ENCODE measurements around the gene PRPF40B.
A peak's percentile ranks its signal among the peaks of the same experiment; 100 is the strongest.

PRPF40B gene

GRCh38 chr12:49654715-49655114 lies 31.4 kb downstream of the PRPF40B start:
- Histone ChIP-seq H3K9ac (ENCODE audit: low read length in 5 of 5) (no peak overlapping the region), H3K9me3 (ENCODE audit: control insufficient read depth in 5 of 5, low read length in 5 of 5) (no peaks in the 10 kb centered on the region), H3K27ac (ENCODE audit: low read depth, low read length) (peak overlapping the region; percentile 10), H3K36me3 (ENCODE audit: control insufficient read depth in 5 of 5, insufficient read depth in 5 of 5, low read length in 5 of 5) (peaks cover 0 to 89% (median 71%) of the 10 kb centered on the region in 5 donors), H3K4me3 (ENCODE audit: low read depth in 1 of 5, low read length in 5 of 5) (no peak overlapping the region), H3K27me3 (ENCODE audit: control insufficient read depth in 5 of 5, insufficient read depth in 4 of 5, low read length in 5 of 5) (no peaks in the 10 kb centered on the region), H3K4me1 (ENCODE audit: control insufficient read depth in 5 of 5, insufficient read depth in 5 of 5, low read length in 5 of 5) (peaks cover 0 to 67% (median 8%) of the 10 kb centered on the region in 5 donors)

- Histone ChIP-seq H3K4me1 (ENCODE audit: control insufficient read depth in 5 of 5, insufficient read depth in 5 of 5, low read length in 5 of 5) (peaks cover 0 to 72% (median 10%) of the 10 kb centered on the region in 5 donors), H3K9me3 (ENCODE audit: control insufficient read depth in 5 of 5, low read length in 5 of 5) (no peaks in the 10 kb centered on the region), H3K36me3 (ENCODE audit: control insufficient read depth in 5 of 5, insufficient read depth in 5 of 5, low read length in 5 of 5) (peaks cover 0 to 82% (median 61%) of the 10 kb centered on the region in 5 donors), H3K27me3 (ENCODE audit: control insufficient read depth in 5 of 5, insufficient read depth in 4 of 5, low read length in 5 of 5) (no peaks in the 10 kb centered on the region), H3K9ac (ENCODE audit: low read length in 5 of 5) (no peak overlapping the region), H3K4me3 (ENCODE audit: low read depth in 1 of 5, low read length in 5 of 5) (no peak overlapping the region), H3K27ac (ENCODE audit: low read depth, low read length) (peak overlapping the region; percentile 79)
Observed at GRCh38 chr12:49655595-49656236, 32.4 kb downstream of the PRPF40B start.

GRCh38 chr12:49658276-49658675 lies 34.9 kb downstream of the PRPF40B start:
- Histone ChIP-seq H3K27ac (ENCODE audit: low read depth, low read length) (peak overlapping the region; percentile 23), H3K9me3 (ENCODE audit: control insufficient read depth in 5 of 5, low read length in 5 of 5) (no peaks in the 10 kb centered on the region), H3K9ac (ENCODE audit: low read length in 5 of 5) (no peak overlapping the region), H3K4me1 (ENCODE audit: control insufficient read depth in 5 of 5, insufficient read depth in 5 of 5, low read length in 5 of 5) (peaks cover 14 to 96% (median 33%) of the 10 kb centered on the region in 5 donors), H3K36me3 (ENCODE audit: control insufficient read depth in 5 of 5, insufficient read depth in 5 of 5, low read length in 5 of 5) (peaks cover 0 to 57% (median 37%) of the 10 kb centered on the region in 5 donors), H3K27me3 (ENCODE audit: control insufficient read depth in 5 of 5, insufficient read depth in 4 of 5, low read length in 5 of 5) (no peaks in the 10 kb centered on the region), H3K4me3 (ENCODE audit: low read depth in 1 of 5, low read length in 5 of 5) (no peak overlapping the region)

GRCh38 chr12:49659753-49660152 lies 36.4 kb downstream of the PRPF40B start:
- H3K4me1 ChIP-seq (ENCODE audit: control insufficient read depth in 5 of 5, insufficient read depth in 5 of 5, low read length in 5 of 5): peaks cover 22 to 96% (median 44%) of the 10 kb centered on the region in 5 donors
- H3K4me3 ChIP-seq (ENCODE audit: low read depth in 1 of 5, low read length in 5 of 5): no peak overlapping the region
- H3K9me3 ChIP-seq (ENCODE audit: control insufficient read depth in 5 of 5, low read length in 5 of 5): no peaks in the 10 kb centered on the region
- H3K27me3 ChIP-seq (ENCODE audit: control insufficient read depth in 5 of 5, insufficient read depth in 4 of 5, low read length in 5 of 5): no peaks in the 10 kb centered on the region
- H3K36me3 ChIP-seq (ENCODE audit: control insufficient read depth in 5 of 5, insufficient read depth in 5 of 5, low read length in 5 of 5): peaks cover 0 to 43% (median 22%) of the 10 kb centered on the region in 5 donors
- H3K27ac ChIP-seq (ENCODE audit: low read depth, low read length): no peak overlapping the region
- no peak overlapping the region for H3K9ac ChIP-seq (ENCODE audit: low read length in 5 of 5)

GRCh38 chr12:49661191-49661590 lies 37.8 kb downstream of the PRPF40B start:
- no peak overlapping the region for H3K27ac ChIP-seq (ENCODE audit: low read depth, low read length)
- peaks cover 0 to 36% (median 24%) of the 10 kb centered on the region in 5 donors for H3K36me3 ChIP-seq (ENCODE audit: control insufficient read depth in 5 of 5, insufficient read depth in 5 of 5, low read length in 5 of 5)
- no peaks in the 10 kb centered on the region for H3K9me3 ChIP-seq (ENCODE audit: control insufficient read depth in 5 of 5, low read length in 5 of 5)
- H3K4me1 ChIP-seq (ENCODE audit: control insufficient read depth in 5 of 5, insufficient read depth in 5 of 5, low read length in 5 of 5): peaks cover 30 to 96% (median 52%) of the 10 kb centered on the region in 5 donors
- H3K4me3 ChIP-seq (ENCODE audit: low read depth in 1 of 5, low read length in 5 of 5): no peak overlapping the region
- no peaks in the 10 kb centered on the region for H3K27me3 ChIP-seq (ENCODE audit: control insufficient read depth in 5 of 5, insufficient read depth in 4 of 5, low read length in 5 of 5)
- no peak overlapping the region for H3K9ac ChIP-seq (ENCODE audit: low read length in 5 of 5)

GRCh38 chr12:49661746-49662145 lies 38.4 kb downstream of the PRPF40B start:
- Histone ChIP-seq H3K4me1 (ENCODE audit: control insufficient read depth in 5 of 5, insufficient read depth in 5 of 5, low read length in 5 of 5) (peaks cover 30 to 92% (median 55%) of the 10 kb centered on the region in 5 donors), H3K9ac (ENCODE audit: low read length in 5 of 5) (no peak overlapping the region), H3K27ac (ENCODE audit: low read depth, low read length) (peak overlapping the region; percentile 79)

GRCh38 chr12:49662998-49663843 lies 39.9 kb downstream of the PRPF40B start:
- H3K4me3 ChIP-seq (ENCODE audit: low read depth in 1 of 5, low read length in 5 of 5): peak overlapping the region in 2 of 5 donors; percentile 1 to 13
- H3K9me3 ChIP-seq (ENCODE audit: control insufficient read depth in 5 of 5, low read length in 5 of 5): no peaks in the 10 kb centered on the region
- no peaks in the 10 kb centered on the region for H3K27me3 ChIP-seq (ENCODE audit: control insufficient read depth in 5 of 5, insufficient read depth in 4 of 5, low read length in 5 of 5)
- peaks cover 0 to 18% (median 7%) of the 10 kb centered on the region in 5 donors for H3K36me3 ChIP-seq (ENCODE audit: control insufficient read depth in 5 of 5, insufficient read depth in 5 of 5, low read length in 5 of 5)
- H3K27ac ChIP-seq (ENCODE audit: low read depth, low read length): peak overlapping the region; percentile 79
- peak overlapping the region in 3 of 5 donors; percentile 14 to 30 (median 16) for H3K9ac ChIP-seq (ENCODE audit: low read length in 5 of 5)
- peaks cover 30 to 86% (median 58%) of the 10 kb centered on the region in 5 donors for H3K4me1 ChIP-seq (ENCODE audit: control insufficient read depth in 5 of 5, insufficient read depth in 5 of 5, low read length in 5 of 5)

More at GRCh38 chr12:49661746-49662145, 38.4 kb downstream of the PRPF40B start:
- H3K36me3 ChIP-seq (ENCODE audit: control insufficient read depth in 5 of 5, insufficient read depth in 5 of 5, low read length in 5 of 5): peaks cover 0 to 32% (median 20%) of the 10 kb centered on the region in 5 donors
- H3K9me3 ChIP-seq (ENCODE audit: control insufficient read depth in 5 of 5, low read length in 5 of 5): no peaks in the 10 kb centered on the region
- no peak overlapping the region for H3K4me3 ChIP-seq (ENCODE audit: low read depth in 1 of 5, low read length in 5 of 5)
- no peaks in the 10 kb centered on the region for H3K27me3 ChIP-seq (ENCODE audit: control insufficient read depth in 5 of 5, insufficient read depth in 4 of 5, low read length in 5 of 5)

- Histone ChIP-seq H3K4me1 (ENCODE audit: control insufficient read depth in 5 of 5, insufficient read depth in 5 of 5, low read length in 5 of 5) (peaks cover 29 to 79% (median 58%) of the 10 kb centered on the region in 5 donors), H3K27me3 (ENCODE audit: control insufficient read depth in 5 of 5, insufficient read depth in 4 of 5, low read length in 5 of 5) (no peaks in the 10 kb centered on the region), H3K9ac (ENCODE audit: low read length in 5 of 5) (no peak overlapping the region), H3K4me3 (ENCODE audit: low read depth in 1 of 5, low read length in 5 of 5) (no peak overlapping the region), H3K27ac (ENCODE audit: low read depth, low read length) (peak overlapping the region; percentile 79), H3K36me3 (ENCODE audit: control insufficient read depth in 5 of 5, insufficient read depth in 5 of 5, low read length in 5 of 5) (peaks cover 0 to 11% (median 3%) of the 10 kb centered on the region in 5 donors), H3K9me3 (ENCODE audit: control insufficient read depth in 5 of 5, low read length in 5 of 5) (no peaks in the 10 kb centered on the region)
Observed at GRCh38 chr12:49664167-49664566, 40.8 kb downstream of the PRPF40B start.

GRCh38 chr12:49664591-49665239 lies 41.4 kb downstream of the PRPF40B start:
- H3K4me1 ChIP-seq (ENCODE audit: control insufficient read depth in 5 of 5, insufficient read depth in 5 of 5, low read length in 5 of 5): peaks cover 29 to 78% (median 55%) of the 10 kb centered on the region in 5 donors

More at GRCh38 chr12:49664591-49665239, 41.4 kb downstream of the PRPF40B start:
- H3K9me3 ChIP-seq (ENCODE audit: control insufficient read depth in 5 of 5, low read length in 5 of 5): no peaks in the 10 kb centered on the region
- H3K36me3 ChIP-seq (ENCODE audit: control insufficient read depth in 5 of 5, insufficient read depth in 5 of 5, low read length in 5 of 5): peaks cover 0 to 6% (median 3%) of the 10 kb centered on the region in 5 donors
- H3K27ac ChIP-seq (ENCODE audit: low read depth, low read length): peak overlapping the region; percentile 79
- no peak overlapping the region for H3K4me3 ChIP-seq (ENCODE audit: low read depth in 1 of 5, low read length in 5 of 5)
- no peak overlapping the region for H3K9ac ChIP-seq (ENCODE audit: low read length in 5 of 5)
- no peaks in the 10 kb centered on the region for H3K27me3 ChIP-seq (ENCODE audit: control insufficient read depth in 5 of 5, insufficient read depth in 4 of 5, low read length in 5 of 5)

Data from subcutaneous abdominal adipose tissue (tissue), 5 donors.